PC-9 (cell line): ENCODE data around the gene P3H4. TPM values are rescaled to one million over a fixed set of nuclear protein-coding genes. Genes with fewer than 3 reads are reported as not detected.

Experiments
- BruUV-seq: library from RNA; stranded (reverse); fragments of 400-500 nt; replicated peaks from 2 replicates; lab custom pipeline; 2021; lab: Mats Ljungman, UMichigan
- CTCF ChIA-PET: fragments of 300-600 bp; sonication (Branson Sonifier 250); formaldehyde crosslinking; loops from one replicate; lab custom pipeline; 2022; ENCODE audit warnings: antibody characterized with exemption; lab: Charles Lee
- POLR2A ChIA-PET: fragments of 300-600 bp; sonication (Branson Sonifier 250); formaldehyde crosslinking; loops from one replicate; lab custom pipeline; 2022; ENCODE audit warnings: antibody characterized with exemption; ENCODE audit not compliant: unreplicated experiment; lab: Charles Lee
- DNase-seq, 2 experiments: peaks; one replicate each; pipeline versions ENCODE4 v3.0.0 to v3.0.0-alpha.2; 2015 to 2022; ENCODE audit warnings: mixed read lengths in 1 of 2
- H2AFZ ChIP-seq: fragments of 200-600 bp; sonication (generic); 2 replicates; pipeline ENCODE4 v1.8.1; 2017; ENCODE audit warnings: antibody characterized with exemption
- H3F3A ChIP-seq: fragments of 200-600 bp; sonication (generic); 2 replicates; pipeline ENCODE4 v1.8.1; 2017; ENCODE audit warnings: antibody characterized with exemption, mild to moderate bottlenecking, low read depth; ENCODE audit not compliant: insufficient read depth
- H3K27ac ChIP-seq: fragments of 200-600 bp; sonication (generic); 2 replicates; pipeline ENCODE4 v1.6.1; 2016; ENCODE audit warnings: mixed run types
- H3K27me3 ChIP-seq: fragments of 200-600 bp; sonication (generic); 2 replicates; pipeline ENCODE4 v1.6.1; 2016; ENCODE audit warnings: low read depth, mixed run types; ENCODE audit not compliant: insufficient read depth
- H3K36me3 ChIP-seq: fragments of 200-600 bp; sonication (generic); 2 replicates; pipeline ENCODE4 v1.6.1; 2016; ENCODE audit warnings: low read depth, mixed run types
- H3K4me1 ChIP-seq: fragments of 200-600 bp; sonication (generic); replicated peaks from 2 replicates; pipeline ENCODE4 v1.6.1; 2016; ENCODE audit warnings: mixed run types; ENCODE audit not compliant: insufficient read depth
- H3K4me2 ChIP-seq: fragments of 200-600 bp; sonication (generic); 2 replicates; pipeline ENCODE4 v1.6.1; 2017; ENCODE audit warnings: mixed run types
- H3K4me3 ChIP-seq: fragments of 200-600 bp; sonication (generic); 2 replicates; pipeline ENCODE4 v1.6.1; 2016; ENCODE audit warnings: mixed run types
- H3K79me2 ChIP-seq: fragments of 200-600 bp; sonication (generic); 2 replicates; pipeline ENCODE4 v1.6.1; 2017; ENCODE audit warnings: low read depth, mixed run types
- H3K9me2 ChIP-seq: fragments of 200-600 bp; sonication (generic); 2 replicates; pipeline ENCODE4 v1.8.1; 2017; ENCODE audit warnings: mild to moderate bottlenecking; ENCODE audit not compliant: insufficient read depth
- H3K9me3 ChIP-seq: fragments of 200-600 bp; sonication (generic); 2 replicates; pipeline ENCODE4 v1.8.1; 2016; ENCODE audit warnings: low read depth; ENCODE audit not compliant: insufficient read depth
- H4K20me1 ChIP-seq: fragments of 200-600 bp; sonication (generic); 2 replicates; pipeline ENCODE4 v1.8.1; 2017; ENCODE audit not compliant: insufficient read depth
- EZH2 ChIP-seq: fragments of 200-600 bp; sonication (generic); IDR thresholded peaks from 2 replicates; pipeline ENCODE4 v1.8.0; 2017; ENCODE audit warnings: antibody characterized with exemption, low read depth
- intact Hi-C: fragments of 100-400 bp; cut with micrococcal nuclease; formaldehyde crosslinking; loops from one replicate; pipeline ENCODE4 v1.10.0; 2022; ENCODE audit not compliant: unreplicated experiment
- total RNA-seq: library from RNA; stranded (reverse); gene quantifications from 2 replicates; pipeline ENCODE4 v1.2.3, GENCODE V29; 2021
- TF ChIP-seq, protein P1 (sequence below): fragments of 200-600 bp; sonication (generic); conservative IDR thresholded peaks from 2 replicates; pipeline ENCODE4 v1.6.1; 2017; ENCODE audit warnings: mixed run types, antibody characterized with exemption, mild to moderate bottlenecking, moderate library complexity

P3H4 gene
- total RNA-seq, 1 experiment from 2014 or later: 26.8 TPM

DNA sequence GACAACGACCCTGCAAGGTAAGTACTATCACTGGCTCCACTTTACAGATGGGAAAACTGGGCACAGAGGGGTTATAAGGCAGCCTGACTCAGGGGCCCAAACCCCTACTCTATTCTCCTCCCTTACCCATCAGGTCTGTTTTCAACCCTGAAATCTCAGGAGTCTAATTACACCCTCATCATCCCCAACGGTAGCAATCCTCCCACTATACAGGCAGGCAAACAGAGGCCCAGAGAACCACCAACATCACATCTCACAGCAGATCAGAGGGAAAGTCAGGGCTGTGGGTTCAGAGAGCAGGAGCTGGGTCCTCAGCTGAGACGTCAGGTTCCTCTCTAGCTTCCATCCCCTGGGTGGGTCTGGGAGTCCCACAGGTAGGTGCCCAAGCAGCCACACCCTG, 41.8 kb downstream of the P3H4 start:
- Histone ChIP-seq H3K79me2 (peaks cover 34% of the 10 kb centered on the region), H3F3A (peaks cover 25% of the 10 kb centered on the region), H3K4me2 (no peak overlapping the region), H3K4me1 (peaks cover 34% of the 10 kb centered on the region), H2AFZ (no peak overlapping the region), H3K27me3 (no peaks in the 10 kb centered on the region), H3K9me2 (no peaks in the 10 kb centered on the region), H3K9me3 (no peaks in the 10 kb centered on the region), H3K36me3 (peaks cover 20% of the 10 kb centered on the region), H4K20me1 (peaks cover 6% of the 10 kb centered on the region), H3K4me3 (no peak overlapping the region), H3K27ac (no peak overlapping the region)
- ChIA-PET POLR2A (interaction anchor here (0.6 kb wide), 2 partner anchors 9 to 16 kb away, joined by 3 read pairs; no protein-coding TSS in a partner anchor), CTCF (no interaction called here)
- no TSS peak for BruUV-seq
- no peak for DNase-seq
- TF ChIP-seq, protein P1, sequence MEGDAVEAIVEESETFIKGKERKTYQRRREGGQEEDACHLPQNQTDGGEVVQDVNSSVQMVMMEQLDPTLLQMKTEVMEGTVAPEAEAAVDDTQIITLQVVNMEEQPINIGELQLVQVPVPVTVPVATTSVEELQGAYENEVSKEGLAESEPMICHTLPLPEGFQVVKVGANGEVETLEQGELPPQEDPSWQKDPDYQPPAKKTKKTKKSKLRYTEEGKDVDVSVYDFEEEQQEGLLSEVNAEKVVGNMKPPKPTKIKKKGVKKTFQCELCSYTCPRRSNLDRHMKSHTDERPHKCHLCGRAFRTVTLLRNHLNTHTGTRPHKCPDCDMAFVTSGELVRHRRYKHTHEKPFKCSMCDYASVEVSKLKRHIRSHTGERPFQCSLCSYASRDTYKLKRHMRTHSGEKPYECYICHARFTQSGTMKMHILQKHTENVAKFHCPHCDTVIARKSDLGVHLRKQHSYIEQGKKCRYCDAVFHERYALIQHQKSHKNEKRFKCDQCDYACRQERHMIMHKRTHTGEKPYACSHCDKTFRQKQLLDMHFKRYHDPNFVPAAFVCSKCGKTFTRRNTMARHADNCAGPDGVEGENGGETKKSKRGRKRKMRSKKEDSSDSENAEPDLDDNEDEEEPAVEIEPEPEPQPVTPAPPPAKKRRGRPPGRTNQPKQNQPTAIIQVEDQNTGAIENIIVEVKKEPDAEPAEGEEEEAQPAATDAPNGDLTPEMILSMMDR: no peak
- no peak for TF ChIP-seq EZH2
- intact Hi-C loops: no loop called here

DNA sequence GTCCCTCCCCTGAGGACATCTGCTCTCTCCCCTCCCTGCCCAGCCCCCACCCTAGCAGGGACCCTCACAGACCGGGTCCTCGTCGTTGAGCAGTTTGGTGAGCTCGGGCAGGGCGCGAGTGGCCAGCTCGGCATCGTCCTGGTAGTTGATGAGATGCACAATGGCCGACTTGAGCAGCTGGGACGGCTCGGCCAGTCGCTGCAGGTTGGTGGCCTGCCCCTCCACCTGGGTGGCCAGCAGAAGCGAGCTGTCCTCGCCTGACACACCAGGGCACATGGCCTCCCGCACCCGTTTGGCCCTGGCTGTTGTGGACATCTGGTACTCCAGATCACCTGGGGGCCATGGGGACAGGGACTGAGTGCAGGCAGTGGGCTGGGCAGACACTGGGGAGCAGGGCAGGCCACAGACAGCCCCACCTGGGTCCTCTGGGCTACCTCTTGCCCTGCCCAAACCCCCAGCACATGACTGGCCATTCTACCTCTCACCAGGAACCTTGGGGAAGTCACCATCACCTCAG, 42.3 kb downstream of the P3H4 start:
- H3K4me2 ChIP-seq: no peak overlapping the region
- H3F3A ChIP-seq: peaks cover 20% of the 10 kb centered on the region
- no peaks in the 10 kb centered on the region for H3K9me3 ChIP-seq
- no peak overlapping the region for H3K27ac ChIP-seq
- no peak for DNase-seq
- no peaks in the 10 kb centered on the region for H3K27me3 ChIP-seq
- peaks cover 6% of the 10 kb centered on the region for H4K20me1 ChIP-seq
- H3K9me2 ChIP-seq: no peaks in the 10 kb centered on the region
- peaks cover 29% of the 10 kb centered on the region for H3K79me2 ChIP-seq
- intact Hi-C loops: no loop called here
- H3K4me1 ChIP-seq: peaks cover 28% of the 10 kb centered on the region
- no TSS peak for BruUV-seq
- no peak overlapping the region for H3K4me3 ChIP-seq
- no peak overlapping the region for H2AFZ ChIP-seq
- TF ChIP-seq, protein P1: no peak
- TF ChIP-seq EZH2: no peak
- peaks cover 20% of the 10 kb centered on the region for H3K36me3 ChIP-seq
- ChIA-PET POLR2A (interaction anchor here (0.6 kb wide), 1 partner anchor 9 kb away, joined by 3 read pairs; no protein-coding TSS in a partner anchor), CTCF (no interaction called here)

GRCh38 chr17:41768682-41769288, 43.0 kb downstream of the P3H4 start:
- DNase-seq: no peak
- POLR2A ChIA-PET: no interaction called here
- H3K36me3 ChIP-seq: peaks cover 20% of the 10 kb centered on the region
- CTCF ChIA-PET: interaction anchor here (1.0 kb wide), 1 partner anchor 33 kb away, joined by 4 read pairs; no protein-coding TSS in a partner anchor
- H3K9me2 ChIP-seq: no peaks in the 10 kb centered on the region
- H3K4me3 ChIP-seq: no peak overlapping the region
- peaks cover 6% of the 10 kb centered on the region for H4K20me1 ChIP-seq
- H3K4me2 ChIP-seq: no peak overlapping the region
- peaks cover 26% of the 10 kb centered on the region for H3K79me2 ChIP-seq
- H3K27me3 ChIP-seq: no peaks in the 10 kb centered on the region
- H3F3A ChIP-seq: peaks cover 16% of the 10 kb centered on the region
- H3K27ac ChIP-seq: no peak overlapping the region
- H3K4me1 ChIP-seq: peaks cover 22% of the 10 kb centered on the region
- H3K9me3 ChIP-seq: no peaks in the 10 kb centered on the region
- H2AFZ ChIP-seq: no peak overlapping the region
- TF ChIP-seq, protein P1: no peak
- TF ChIP-seq EZH2: no peak
- no TSS peak for BruUV-seq
- intact Hi-C loops: no loop called here
